AG04450 (cell line): ENCODE measurements around the gene DYNC2I2. TPM values are rescaled to one million over a fixed set of nuclear protein-coding genes. Genes with fewer than 3 reads are reported as not detected.
"Not testable (repeated sequence)": the region's sequence is repeated elsewhere in the genome, so short reads cannot be mapped to it uniquely, and the experiment has no call there.

Experiments used
- CTCF ChIA-PET: fragments of 300-600, 350-600 bp; formaldehyde crosslinking; extraction: SDS; loops from one replicate; lab custom pipeline; 2022; ENCODE audit warnings: antibody characterized with exemption, inconsistent platforms; lab: Charles Lee
- POLR2A ChIA-PET: fragments of 350-600 bp; formaldehyde crosslinking; extraction: SDS; loops from one replicate; lab custom pipeline; 2021; ENCODE audit warnings: antibody characterized with exemption, inconsistent platforms; lab: Yijun Ruan, JAX
- DNase-seq: peaks from one replicate; pipeline ENCODE4 v3.0.0-alpha.2; 2011; ENCODE audit warnings: low read depth, low spot score
- H3K27ac ChIP-seq: one replicate; pipeline ENCODE4 v1.5.1; 2012; ENCODE audit warnings: low read depth, low read length, control low read depth
- H3K27me3 ChIP-seq: one replicate; pipeline ENCODE4 v1.6.0; 2012; ENCODE audit warnings: low read length; ENCODE audit not compliant: control insufficient read depth, insufficient read depth
- H3K4me3 ChIP-seq: 2 replicates; pipeline ENCODE4 v1.5.1; 2011; ENCODE audit warnings: mild to moderate bottlenecking, low read depth, low read length, control low read depth
- H3K9me3 ChIP-seq: 2 replicates; pipeline ENCODE4 v1.5.1; 2012; ENCODE audit warnings: low read length; ENCODE audit not compliant: control insufficient read depth, insufficient read depth
- CTCF ChIP-seq: IDR thresholded peaks from 2 replicates; pipeline ENCODE4 v1.5.1; 2011; ENCODE audit warnings: low read depth, low read length, control low read depth, inconsistent platforms
- polyA plus RNA-seq: library from polyadenylated mRNA; depleted of rRNA; stranded (reverse); fragments of >200 nt; gene quantifications from 2 replicates; pipeline ENCODE4 v1.2.3, GENCODE V29; 2011

DYNC2I2 gene
- polyA plus RNA-seq, 1 experiment = 10.9 TPM

- DNase-seq = no peak
- no peaks in the 10 kb centered on the region for H3K27me3 ChIP-seq
- no peaks in the 10 kb centered on the region for H3K9me3 ChIP-seq
- no peak overlapping the region for H3K4me3 ChIP-seq
- ChIA-PET CTCF (interaction anchor here (1.1 kb wide), 1 partner anchor 26 kb away, joined by 8 read pairs; the partner anchor contains the start of gene PKN3), POLR2A (interaction anchor here (1.0 kb wide), 1 partner anchor 17 kb away, joined by 5 read pairs; no protein-coding TSS in a partner anchor)
- TF ChIP-seq CTCF = no peak
- H3K27ac ChIP-seq = no peak overlapping the region
Observed at GRCh38 chr9:128675382-128675781, 18.7 kb upstream of the DYNC2I2 start.

- TF ChIP-seq CTCF = no peak
- POLR2A ChIA-PET = no interaction called here
Observed at GRCh38 chr9:128669786-128670185, 13.1 kb upstream of the DYNC2I2 start.

GRCh38 chr9:128666481-128666941 is 9.9 kb upstream of the DYNC2I2 start:
- CTCF ChIA-PET, H3K27me3 ChIP-seq, H3K9me3 ChIP-seq, H3K27ac ChIP-seq, H3K4me3 ChIP-seq, DNase-seq: not testable (repeated sequence)
- POLR2A ChIA-PET = interaction anchor here (0.6 to 1.4 kb wide), 4 partner anchors 10 to 165 kb away, joined by 3 to 7 read pairs (median 5); partner anchors contain the start of gene SET

More at GRCh38 chr9:128669786-128670185, 13.1 kb upstream of the DYNC2I2 start:
- Histone ChIP-seq H3K27me3 (no peaks in the 10 kb centered on the region), H3K4me3 (no peak overlapping the region), H3K9me3 (no peaks in the 10 kb centered on the region), H3K27ac (no peak overlapping the region)
- no peak for DNase-seq
- CTCF ChIA-PET = no interaction called here

- no peak for TF ChIP-seq CTCF
- H3K27me3 ChIP-seq = no peaks in the 10 kb centered on the region
- H3K4me3 ChIP-seq = no peak overlapping the region
- CTCF ChIA-PET = no interaction called here
- no peak for DNase-seq
- no peaks in the 10 kb centered on the region for H3K9me3 ChIP-seq
- POLR2A ChIA-PET = interaction anchor here (0.7 kb wide), 1 partner anchor 36 kb away, joined by 5 read pairs; no protein-coding TSS in a partner anchor
- no peak overlapping the region for H3K27ac ChIP-seq
Observed at GRCh38 chr9:128657796-128658195, 1.1 kb upstream of the DYNC2I2 start.

- no peaks in the 10 kb centered on the region for H3K27me3 ChIP-seq
- ChIA-PET CTCF (no interaction called here), POLR2A (interaction anchor here (0.7 kb wide), 2 partner anchors 32 to 35 kb away, joined by 4 to 5 read pairs; partner anchors contain the start of gene SET)
- no peak overlapping the region for H3K4me3 ChIP-seq
- no peaks in the 10 kb centered on the region for H3K9me3 ChIP-seq
- no peak for TF ChIP-seq CTCF
- H3K27ac ChIP-seq = peak overlapping the region; percentile 97
- no peak for DNase-seq
Observed at GRCh38 chr9:128657344-128657704, 677 bp upstream of the DYNC2I2 start.
